ENCODE measurements around the gene PNPLA2. TPM values are rescaled to one million over a fixed set of nuclear protein-coding genes. Genes with fewer than 3 reads are reported as not detected.

Gene PNPLA2
- polyA plus RNA-seq, 3 donors, result 26.8 to 321 (median 35.0) TPM

DNA sequence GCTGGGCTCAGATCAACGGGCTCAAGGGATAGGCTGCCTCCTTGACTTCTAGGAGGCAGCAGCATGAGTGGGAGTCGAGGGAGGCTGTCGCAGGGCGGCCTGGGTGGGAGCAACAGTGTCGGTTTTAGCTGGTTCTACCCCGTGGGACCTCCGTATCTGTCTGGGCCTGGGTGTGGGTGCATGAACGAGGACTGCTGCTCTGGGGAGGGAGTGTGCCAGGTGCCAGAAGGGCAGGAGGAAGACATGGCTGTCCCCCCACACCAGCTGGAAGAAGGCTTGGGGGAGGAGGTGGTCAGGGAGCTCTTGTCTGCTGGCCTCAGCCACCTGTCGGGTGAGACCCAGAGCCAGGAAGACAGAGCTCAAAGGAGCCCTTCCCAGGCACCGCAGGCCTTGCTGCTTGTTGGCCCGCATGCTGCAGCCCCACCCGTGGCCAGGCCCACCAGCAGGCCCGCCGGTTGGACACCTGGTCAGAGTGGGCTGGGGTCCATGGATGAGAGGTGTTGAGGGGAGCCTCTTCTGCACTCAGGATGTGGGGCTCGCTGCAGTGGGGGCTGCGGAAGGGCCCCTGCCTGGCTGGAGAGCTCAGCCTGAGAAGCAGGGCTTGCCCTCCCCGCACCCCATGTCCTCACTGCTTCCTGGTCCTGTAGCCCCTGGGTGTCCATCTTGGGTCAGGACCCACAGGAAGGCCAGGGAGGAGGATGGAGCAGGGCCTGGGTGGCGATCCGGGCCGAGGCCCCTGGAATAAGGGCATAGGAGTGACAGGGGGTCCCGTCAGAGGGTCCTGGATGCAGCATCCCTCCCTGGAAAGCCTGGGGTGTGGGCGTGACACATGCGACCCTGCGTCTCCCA lies 32.3 kb upstream of the PNPLA2 start:
- no peak overlapping the region for H3K4me2 ChIP-seq (replicated peaks; ENCODE audit: extremely low read depth, low read length, poor library complexity, severe bottlenecking)
- H2AFZ ChIP-seq (ENCODE audit: insufficient read depth, low read depth, low read length, poor library complexity, severe bottlenecking), result no peak overlapping the region
- Mint-ChIP-seq H3K36me3 (peaks cover 7 to 18% of the 10 kb centered on the region in 2 donors), H3K4me3 (no peak overlapping the region), H3K9me3 (peaks cover 0 to 2% (median 0%) of the 10 kb centered on the region in 7 donors), H3K27me3 (ENCODE audit: low read depth in 3 of 3) (peaks cover 17 to 50% (median 20%) of the 10 kb centered on the region in 3 donors), H3K4me1 (no peaks in the 10 kb centered on the region), H3K27ac (no peak overlapping the region)
- no peak for DNase-seq
- no peak overlapping the region for H3K4me3 ChIP-seq (replicated peaks in 1 of 3; ENCODE audit: low read depth in 2 of 3, low read length in 3 of 3)
- TF ChIP-seq, protein P1, sequence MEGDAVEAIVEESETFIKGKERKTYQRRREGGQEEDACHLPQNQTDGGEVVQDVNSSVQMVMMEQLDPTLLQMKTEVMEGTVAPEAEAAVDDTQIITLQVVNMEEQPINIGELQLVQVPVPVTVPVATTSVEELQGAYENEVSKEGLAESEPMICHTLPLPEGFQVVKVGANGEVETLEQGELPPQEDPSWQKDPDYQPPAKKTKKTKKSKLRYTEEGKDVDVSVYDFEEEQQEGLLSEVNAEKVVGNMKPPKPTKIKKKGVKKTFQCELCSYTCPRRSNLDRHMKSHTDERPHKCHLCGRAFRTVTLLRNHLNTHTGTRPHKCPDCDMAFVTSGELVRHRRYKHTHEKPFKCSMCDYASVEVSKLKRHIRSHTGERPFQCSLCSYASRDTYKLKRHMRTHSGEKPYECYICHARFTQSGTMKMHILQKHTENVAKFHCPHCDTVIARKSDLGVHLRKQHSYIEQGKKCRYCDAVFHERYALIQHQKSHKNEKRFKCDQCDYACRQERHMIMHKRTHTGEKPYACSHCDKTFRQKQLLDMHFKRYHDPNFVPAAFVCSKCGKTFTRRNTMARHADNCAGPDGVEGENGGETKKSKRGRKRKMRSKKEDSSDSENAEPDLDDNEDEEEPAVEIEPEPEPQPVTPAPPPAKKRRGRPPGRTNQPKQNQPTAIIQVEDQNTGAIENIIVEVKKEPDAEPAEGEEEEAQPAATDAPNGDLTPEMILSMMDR (IDR thresholded peaks at IDR 0.05), result no peak
- intact Hi-C loops (cut with micrococcal nuclease), result no loop called here
- no peaks in the 10 kb centered on the region for H3K79me2 ChIP-seq (ENCODE audit: insufficient read depth, low read length)
- peaks cover 0 to 12% of the 10 kb centered on the region in 2 donors for H3K36me3 ChIP-seq (replicated peaks in 1 of 2; ENCODE audit: control insufficient read depth in 1 of 2, insufficient read depth in 2 of 2, low read length in 2 of 2)
- 91% methylated on average over 22 of the region's 24 CpGs for WGBS (ENCODE audit: insufficient coverage)
- no peaks in the 10 kb centered on the region for H3K9me3 ChIP-seq (replicated peaks in 1 of 2; ENCODE audit: control insufficient read depth in 1 of 2, insufficient read depth in 1 of 2, low read length in 2 of 2)
- H3K9ac ChIP-seq (ENCODE audit: insufficient read depth, low read length, poor library complexity, severe bottlenecking), result no peak overlapping the region
- no peak overlapping the region for H3K27ac ChIP-seq (ENCODE audit: low read depth in 1 of 2, low read length in 2 of 2)
- peaks cover 15% of the 10 kb centered on the region for H4K20me1 ChIP-seq (ENCODE audit: insufficient read depth, low read length)
- peaks cover 4 to 28% of the 10 kb centered on the region in 2 donors for H3K27me3 ChIP-seq (ENCODE audit: control insufficient read depth in 2 of 2, insufficient read depth in 2 of 2, low read length in 2 of 2)
- H3K4me1 ChIP-seq (ENCODE audit: control insufficient read depth in 1 of 2, insufficient read depth in 2 of 2, low read length in 2 of 2), result no peaks in the 10 kb centered on the region

DNA sequence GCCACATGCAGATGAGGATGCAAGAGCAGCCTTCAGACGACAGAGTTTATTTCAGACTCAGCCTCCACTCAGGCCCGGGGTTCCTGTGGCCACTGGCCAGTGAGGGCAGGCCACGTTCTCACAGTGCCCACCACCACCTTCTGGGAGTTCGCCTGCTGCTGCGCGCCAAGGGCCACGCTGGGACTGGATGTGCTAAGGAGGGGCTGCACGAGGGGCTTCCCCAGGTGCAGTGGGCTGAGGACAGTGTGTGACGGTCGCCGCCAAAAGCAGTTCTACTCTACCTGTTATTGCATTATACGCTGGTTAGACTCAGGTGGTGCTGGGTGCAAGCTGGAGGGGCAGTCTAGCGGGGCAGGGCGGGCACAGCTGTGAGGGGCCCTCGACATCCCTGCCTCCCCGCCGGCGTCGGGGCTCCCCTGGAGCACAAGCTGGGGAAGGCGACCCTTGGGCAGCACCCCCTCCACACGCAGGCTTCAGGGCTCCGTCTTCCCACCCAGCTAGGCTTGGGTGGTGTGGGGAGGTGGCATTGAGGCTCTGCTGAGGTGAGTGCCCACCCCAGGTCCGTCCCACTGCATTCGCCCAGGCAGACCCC lies 31.5 kb upstream of the PNPLA2 start:
- Histone ChIP-seq H4K20me1 (ENCODE audit: insufficient read depth, low read length) (peaks cover 12% of the 10 kb centered on the region), H2AFZ (ENCODE audit: insufficient read depth, low read depth, low read length, poor library complexity, severe bottlenecking) (no peak overlapping the region), H3K9ac (ENCODE audit: insufficient read depth, low read length, poor library complexity, severe bottlenecking) (no peak overlapping the region), H3K4me2 (replicated peaks; ENCODE audit: extremely low read depth, low read length, poor library complexity, severe bottlenecking) (no peak overlapping the region), H3K27me3 (ENCODE audit: control insufficient read depth in 2 of 2, insufficient read depth in 2 of 2, low read length in 2 of 2) (peaks cover 4 to 28% of the 10 kb centered on the region in 2 donors), H3K9me3 (replicated peaks in 1 of 2; ENCODE audit: control insufficient read depth in 1 of 2, insufficient read depth in 1 of 2, low read length in 2 of 2) (no peaks in the 10 kb centered on the region), H3K27ac (ENCODE audit: low read depth in 1 of 2, low read length in 2 of 2) (no peak overlapping the region), H3K4me1 (ENCODE audit: control insufficient read depth in 1 of 2, insufficient read depth in 2 of 2, low read length in 2 of 2) (no peaks in the 10 kb centered on the region), H3K36me3 (replicated peaks in 1 of 2; ENCODE audit: control insufficient read depth in 1 of 2, insufficient read depth in 2 of 2, low read length in 2 of 2) (peaks cover 2 to 13% of the 10 kb centered on the region in 2 donors), H3K79me2 (ENCODE audit: insufficient read depth, low read length) (no peaks in the 10 kb centered on the region), H3K4me3 (replicated peaks in 1 of 3; ENCODE audit: low read depth in 2 of 3, low read length in 3 of 3) (no peak overlapping the region)
- Mint-ChIP-seq H3K36me3 (peaks cover 11 to 21% of the 10 kb centered on the region in 2 donors), H3K27ac (no peak overlapping the region), H3K27me3 (ENCODE audit: low read depth in 3 of 3) (peaks cover 15 to 50% (median 20%) of the 10 kb centered on the region in 3 donors), H3K4me3 (no peak overlapping the region), H3K9me3 (peaks cover 0 to 2% (median 0%) of the 10 kb centered on the region in 7 donors), H3K4me1 (no peaks in the 10 kb centered on the region)
- intact Hi-C loops (cut with micrococcal nuclease), result no loop called here
- WGBS (ENCODE audit: insufficient coverage), result 90% methylated on average over 21 of the region's 24 CpGs
- TF ChIP-seq, protein P1 (IDR thresholded peaks at IDR 0.05), result no peak
- no peak for DNase-seq
